H1 (cell line): ENCODE data around the gene ARHGAP10. TPM values are rescaled to one million over a fixed set of nuclear protein-coding genes. Genes with fewer than 3 reads are reported as not detected.

Experiments
- CTCF ChIA-PET: fragments of 300-600 bp; sonication (Branson Sonifier 250); formaldehyde crosslinking; loops from one replicate; lab custom pipeline; 2021; ENCODE audit not compliant: partially characterized antibody; lab: Charles Lee
- POLR2A ChIA-PET: fragments of 300-600 bp; sonication (Branson Sonifier 250); formaldehyde crosslinking; loops from one replicate; lab custom pipeline; 2021; ENCODE audit warnings: inconsistent platforms; ENCODE audit not compliant: partially characterized antibody; lab: Charles Lee
- DNase-seq, 2 experiments: peaks; one replicate each; pipeline versions ENCODE4 v3.0.0 to v3.0.0-alpha.2; 2010 to 2022; ENCODE audit warnings: low spot score in 2 of 2, low read depth in 1 of 2, mixed read lengths in 1 of 2
- FAIRE-seq: peaks from 2 replicates; lab custom pipeline; 2011; peaks lifted over from hg19 to GRCh38; lab: Jason Lieb, UNC
- H2AFZ ChIP-seq: 2 replicates; pipeline ENCODE4 v1.8.1; 2012; ENCODE audit warnings: low read length, inconsistent platforms
- H2AK5ac ChIP-seq: 2 replicates; pipeline ENCODE4 v1.6.1; 2013; ENCODE audit warnings: low read depth, low read length
- H2BK120ac ChIP-seq: replicated peaks from 2 replicates; pipeline ENCODE3; 2013; ENCODE audit warnings: low read depth, low read length, inconsistent platforms
- H2BK12ac ChIP-seq: 2 replicates; pipeline ENCODE4 v1.6.1; 2013; ENCODE audit warnings: low read depth, low read length
- H2BK15ac ChIP-seq: 2 replicates; pipeline ENCODE4 v1.6.1; 2013; ENCODE audit warnings: low read length
- H2BK20ac ChIP-seq: 2 replicates; pipeline ENCODE4 v1.6.1; 2013; ENCODE audit warnings: low read length
- H2BK5ac ChIP-seq: 2 replicates; pipeline ENCODE4 v1.6.1; 2013; ENCODE audit warnings: low read depth, low read length
- H3K14ac ChIP-seq: 2 replicates; pipeline ENCODE4 v1.6.1; 2013; ENCODE audit warnings: inconsistent platforms; ENCODE audit not compliant: insufficient read length
- H3K18ac ChIP-seq: 2 replicates; pipeline ENCODE4 v1.6.1; 2013; ENCODE audit warnings: low read length; ENCODE audit errors: extremely low read depth
- H3K23ac ChIP-seq: 2 replicates; pipeline ENCODE4 v1.6.1; 2013; ENCODE audit warnings: inconsistent platforms; ENCODE audit not compliant: insufficient read length
- H3K23me2 ChIP-seq: 2 replicates; pipeline ENCODE4 v1.6.1; 2013; ENCODE audit warnings: low read depth, low read length
- H3K27ac ChIP-seq: 2 replicates; pipeline ENCODE4 v1.6.1; 2011; ENCODE audit warnings: low read depth, low read length, inconsistent platforms
- H3K27me3 ChIP-seq, 4 experiments: replicated peaks in 1 of 4; 1 replicate in 1 of 4; 2 replicates in 3 of 4; pipeline versions ENCODE4 v1.6.1 to v1.8.1; 2011 to 2013; ENCODE audit warnings: low read length in 3 of 4, mild to moderate bottlenecking in 3 of 4, inconsistent platforms in 2 of 4, mixed read lengths in 2 of 4, moderate library complexity in 1 of 4; ENCODE audit not compliant: control insufficient read depth in 3 of 4, insufficient read depth in 3 of 4; ENCODE audit errors: extremely low read depth in 1 of 4
- H3K36me3 ChIP-seq, 4 experiments: 2 replicates each; pipeline versions ENCODE4 v1.6.1 to v1.8.1; 2011 to 2013; ENCODE audit warnings: mild to moderate bottlenecking in 4 of 4, low read length in 3 of 4, moderate library complexity in 2 of 4, control low read depth in 1 of 4, inconsistent platforms in 1 of 4; ENCODE audit not compliant: insufficient read depth in 4 of 4, control insufficient read depth in 2 of 4
- H3K4ac ChIP-seq: replicated peaks from 2 replicates; pipeline ENCODE3; 2013; ENCODE audit warnings: low read length, low read depth, mixed read lengths, inconsistent platforms; ENCODE audit not compliant: insufficient read length
- H3K4me1 ChIP-seq, 4 experiments: replicated peaks in 1 of 4; 1 replicate in 1 of 4; 2 replicates in 3 of 4; pipeline versions ENCODE4 v1.6.1 to v1.8.1; 2011 to 2013; ENCODE audit warnings: low read length in 3 of 4, inconsistent platforms in 2 of 4, mixed read lengths in 1 of 4; ENCODE audit not compliant: insufficient read depth in 4 of 4, control insufficient read depth in 3 of 4
- H3K4me2 ChIP-seq, 2 experiments: 2 replicates each; pipeline versions ENCODE4 v1.6.1 to v1.8.1; 2011 to 2013; ENCODE audit warnings: low read depth in 2 of 2, low read length in 2 of 2, control low read depth in 1 of 2, inconsistent platforms in 1 of 2, mild to moderate bottlenecking in 1 of 2; ENCODE audit not compliant: insufficient read depth in 1 of 2
- H3K4me3 ChIP-seq, 4 experiments: fragments of 200-600, 300-600 bp in 1 of 4; sonication (generic), shearing (Covaris generic), sonication (Bioruptor Twin) in 1 of 4; 2 replicates each; pipeline versions ENCODE4 v1.5.1 to v1.8.1; 2011 to 2016; ENCODE audit warnings: low read length in 4 of 4, low read depth in 3 of 4, control low read depth in 2 of 4, inconsistent platforms in 2 of 4, mild to moderate bottlenecking in 2 of 4, mixed read lengths in 1 of 4, moderate library complexity in 1 of 4; ENCODE audit not compliant: insufficient read depth in 2 of 4; ENCODE audit errors: extremely low read depth in 1 of 4
- H3K56ac ChIP-seq: replicated peaks from 2 replicates; pipeline ENCODE3; 2013; ENCODE audit warnings: low read depth, mild to moderate bottlenecking, mixed read lengths, low read length, inconsistent platforms; ENCODE audit not compliant: insufficient read length
- H3K79me1 ChIP-seq: 2 replicates; pipeline ENCODE4 v1.6.1; 2013; ENCODE audit warnings: low read depth, low read length, control low read depth
- H3K79me2 ChIP-seq, 2 experiments: 2 replicates each; pipeline versions ENCODE4 v1.6.1 to v1.8.1; 2012 to 2013; ENCODE audit warnings: low read length in 2 of 2, mild to moderate bottlenecking in 2 of 2, inconsistent platforms in 1 of 2; ENCODE audit not compliant: insufficient read depth in 2 of 2, control insufficient read depth in 1 of 2
- H3K9ac ChIP-seq, 4 experiments: replicated peaks in 1 of 4; 1 replicate in 1 of 4; 2 replicates in 3 of 4; pipeline versions ENCODE4 v1.6.1 to v1.8.1; 2011 to 2013; ENCODE audit warnings: low read depth in 3 of 4, low read length in 3 of 4, control low read depth in 2 of 4, mild to moderate bottlenecking in 2 of 4, moderate library complexity in 2 of 4, inconsistent platforms in 1 of 4; ENCODE audit errors: extremely low read depth in 1 of 4
- H3K9me3 ChIP-seq, 2 experiments: 2 replicates each; pipeline versions ENCODE4 v1.6.1 to v1.8.1; 2012 to 2013; ENCODE audit warnings: mild to moderate bottlenecking in 2 of 2, moderate library complexity in 2 of 2, control low read depth in 1 of 2, inconsistent platforms in 1 of 2, low read depth in 1 of 2, low read length in 1 of 2, mixed read lengths in 1 of 2; ENCODE audit not compliant: insufficient read depth in 2 of 2
- H4K20me1 ChIP-seq, 2 experiments: replicated peaks in 1 of 2; 2 replicates each; pipeline versions ENCODE3 to v1.8.1; 2011 to 2013; ENCODE audit warnings: inconsistent platforms in 2 of 2, low read length in 2 of 2, mild to moderate bottlenecking in 1 of 2; ENCODE audit not compliant: insufficient read depth in 2 of 2, control insufficient read depth in 1 of 2
- H4K5ac ChIP-seq: 2 replicates; pipeline ENCODE4 v1.6.1; 2013; ENCODE audit warnings: low read length, low read depth, mixed read lengths, inconsistent platforms; ENCODE audit not compliant: insufficient read length
- H4K8ac ChIP-seq: 2 replicates; pipeline ENCODE4 v1.8.0; 2013; ENCODE audit warnings: mild to moderate bottlenecking, moderate library complexity, low read length, inconsistent platforms; ENCODE audit not compliant: insufficient read depth; ENCODE audit errors: extremely low read depth
- H4K91ac ChIP-seq: replicated peaks from 2 replicates; pipeline ENCODE3; 2013; ENCODE audit warnings: low read length, mixed read lengths, inconsistent platforms; ENCODE audit not compliant: insufficient read length
- BACH1 ChIP-seq: IDR thresholded peaks from 2 replicates; pipeline ENCODE4 v1.6.1; 2012; ENCODE audit warnings: low read length, improper control_type of control experiment
- KDM5A ChIP-seq: fragments of 200-600 bp; IDR thresholded peaks from 2 replicates; pipeline ENCODE4 v1.7.1; 2012; ENCODE audit warnings: mild to moderate bottlenecking, low read length, inconsistent platforms, mixed read lengths
- NANOG ChIP-seq: IDR thresholded peaks from 2 replicates; pipeline ENCODE4 v1.6.1; 2011; ENCODE audit warnings: low read length, low read depth, mild to moderate bottlenecking, inconsistent platforms; ENCODE audit not compliant: insufficient read depth, poor library complexity, severe bottlenecking
- WGBS, 2 experiments: shearing (Covaris generic) in 1 of 2; methylation state at CpG; one replicate each; pipeline versions ENCODE4 v1.1.6 to v1.1.7; 2013 to 2015; ENCODE audit warnings: low lambda C conversion rate in 2 of 2, mixed read lengths in 2 of 2, inconsistent platforms in 1 of 2, low coverage in 1 of 2, missing lambda C conversion rate in 1 of 2; ENCODE audit not compliant: insufficient replicate concordance in 2 of 2, insufficient coverage in 1 of 2, insufficient read length in 1 of 2; ENCODE audit errors: extremely low coverage in 1 of 2, missing lambda C conversion rate in 1 of 2; 5-methylcytosine and 5-hydroxymethylcytosine counted together
- polyA plus RNA-seq, 7 experiments: library from polyadenylated mRNA; depleted of rRNA in 3 of 7; stranded (reverse) in 5 of 7; unstranded in 2 of 7; fragments of >200 nt in 5 of 7; fragments of 200-250 nt in 2 of 7; gene quantifications; 1 replicate in 5 of 7; 2 replicates in 1 of 7; 4 replicates in 1 of 7; pipeline versions ENCODE4 v1.2.1 to v1.2.3, GENCODE V29; 2011 to 2013; ENCODE audit warnings: missing spikeins in 2 of 7, mixed read lengths in 2 of 7
- total RNA-seq: library from RNA; stranded (reverse); fragmentation: NEBNext Ultra II Directional; extraction: Animal tissue kit (Norgen Biotek cat#: 25700); gene quantifications from 2 replicates; pipeline ENCODE4 v1.2.1, GENCODE V29; 2021
- TF ChIP-seq, protein P1 (sequence below), 3 experiments: IDR thresholded peaks; 1 replicate in 2 of 3; 2 replicates in 1 of 3; pipeline versions ENCODE4 v1.5.1 to v1.6.1; 2011; ENCODE audit warnings: low read length in 3 of 3, mild to moderate bottlenecking in 3 of 3, inconsistent platforms in 2 of 3, low read depth in 1 of 3, moderate library complexity in 1 of 3; ENCODE audit not compliant: insufficient read depth in 1 of 3; ENCODE audit errors: control extremely low read depth in 1 of 3

ARHGAP10 gene
- total and polyA plus RNA-seq, 2 of the 8 experiments (the other 6 are each of a cell fraction or from before 2014, with no cell fraction given): 3.7 to 6.1 TPM

DNA sequence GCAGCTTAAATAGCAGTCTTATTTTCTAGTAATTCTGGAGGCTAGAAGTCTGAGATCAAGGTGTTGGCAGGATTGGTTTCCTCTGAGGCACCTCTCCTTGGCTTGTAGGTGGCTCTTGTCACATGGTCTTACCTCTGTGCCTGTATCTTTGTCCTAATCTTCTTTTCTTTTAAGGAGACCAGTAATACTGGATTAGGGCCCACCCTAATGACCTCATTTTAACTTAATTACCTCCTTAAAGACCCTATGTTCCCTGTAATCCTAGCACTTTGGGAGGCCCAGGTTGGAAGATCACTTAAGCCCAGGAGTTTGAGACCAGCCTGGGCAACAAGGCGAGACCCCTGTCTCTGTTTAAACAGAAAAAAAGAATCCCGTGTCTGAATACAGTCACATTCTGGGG is 38.9 kb downstream of the ARHGAP10 start:
- Histone ChIP-seq H4K91ac (no peak overlapping the region), H3K4ac (no peak overlapping the region)
- 85% methylated on average over 2 of the region's 2 CpGs; no CpG with 5 or more reads in 1 of the 2 experiments for WGBS, 2 experiments

More for the DNA sequence above, 38.9 kb downstream of the ARHGAP10 start:
- Histone ChIP-seq H3K23ac (no peak overlapping the region), H2BK12ac (no peak overlapping the region), H3K27me3 (no peaks in the 10 kb centered on the region), H2AFZ (no peak overlapping the region), H3K36me3 (no peaks in the 10 kb centered on the region), H4K5ac (no peak overlapping the region), H2BK20ac (no peak overlapping the region), H2BK5ac (no peak overlapping the region), H3K4me2 (no peak overlapping the region), H3K14ac (no peak overlapping the region), H3K4me3 (no peak overlapping the region), H3K79me2 (no peaks in the 10 kb centered on the region), H3K23me2 (no peaks in the 10 kb centered on the region), H3K9me3 (no peaks in the 10 kb centered on the region), H3K79me1 (no peaks in the 10 kb centered on the region), H2AK5ac (no peak overlapping the region), H4K20me1 (peaks cover 0 to 2% of the 10 kb centered on the region in 2 experiments), H3K56ac (no peak overlapping the region), H2BK120ac (no peak overlapping the region), H2BK15ac (no peak overlapping the region), H3K27ac (no peak overlapping the region), H3K9ac (no peak overlapping the region), H3K4me1 (no peaks in the 10 kb centered on the region), H4K8ac (no peak overlapping the region), H3K18ac (no peak overlapping the region)
- DNase-seq (no peak), FAIRE-seq (no peak)
- POLR2A ChIA-PET: no interaction called here
- TF ChIP-seq BACH1 (no peak), NANOG (no peak), KDM5A (no peak)
- TF ChIP-seq, protein P1, sequence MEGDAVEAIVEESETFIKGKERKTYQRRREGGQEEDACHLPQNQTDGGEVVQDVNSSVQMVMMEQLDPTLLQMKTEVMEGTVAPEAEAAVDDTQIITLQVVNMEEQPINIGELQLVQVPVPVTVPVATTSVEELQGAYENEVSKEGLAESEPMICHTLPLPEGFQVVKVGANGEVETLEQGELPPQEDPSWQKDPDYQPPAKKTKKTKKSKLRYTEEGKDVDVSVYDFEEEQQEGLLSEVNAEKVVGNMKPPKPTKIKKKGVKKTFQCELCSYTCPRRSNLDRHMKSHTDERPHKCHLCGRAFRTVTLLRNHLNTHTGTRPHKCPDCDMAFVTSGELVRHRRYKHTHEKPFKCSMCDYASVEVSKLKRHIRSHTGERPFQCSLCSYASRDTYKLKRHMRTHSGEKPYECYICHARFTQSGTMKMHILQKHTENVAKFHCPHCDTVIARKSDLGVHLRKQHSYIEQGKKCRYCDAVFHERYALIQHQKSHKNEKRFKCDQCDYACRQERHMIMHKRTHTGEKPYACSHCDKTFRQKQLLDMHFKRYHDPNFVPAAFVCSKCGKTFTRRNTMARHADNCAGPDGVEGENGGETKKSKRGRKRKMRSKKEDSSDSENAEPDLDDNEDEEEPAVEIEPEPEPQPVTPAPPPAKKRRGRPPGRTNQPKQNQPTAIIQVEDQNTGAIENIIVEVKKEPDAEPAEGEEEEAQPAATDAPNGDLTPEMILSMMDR (IDR thresholded peaks at IDR 0.05; ENCODE audit: control extremely low read depth in 1 of 3, insufficient read depth in 1 of 3, low read depth in 1 of 3, low read length in 3 of 3): no peak
- CTCF ChIA-PET: interaction anchor here (1.5 kb wide), 1 partner anchor 96 kb away, joined by 8 read pairs; no protein-coding TSS in a partner anchor
